ENCODE data around the gene CAPS.
"Not testable (repeated sequence)": the region's sequence is repeated elsewhere in the genome, so short reads cannot be mapped to it uniquely, and the experiment has no call there.

Gene CAPS

DNA sequence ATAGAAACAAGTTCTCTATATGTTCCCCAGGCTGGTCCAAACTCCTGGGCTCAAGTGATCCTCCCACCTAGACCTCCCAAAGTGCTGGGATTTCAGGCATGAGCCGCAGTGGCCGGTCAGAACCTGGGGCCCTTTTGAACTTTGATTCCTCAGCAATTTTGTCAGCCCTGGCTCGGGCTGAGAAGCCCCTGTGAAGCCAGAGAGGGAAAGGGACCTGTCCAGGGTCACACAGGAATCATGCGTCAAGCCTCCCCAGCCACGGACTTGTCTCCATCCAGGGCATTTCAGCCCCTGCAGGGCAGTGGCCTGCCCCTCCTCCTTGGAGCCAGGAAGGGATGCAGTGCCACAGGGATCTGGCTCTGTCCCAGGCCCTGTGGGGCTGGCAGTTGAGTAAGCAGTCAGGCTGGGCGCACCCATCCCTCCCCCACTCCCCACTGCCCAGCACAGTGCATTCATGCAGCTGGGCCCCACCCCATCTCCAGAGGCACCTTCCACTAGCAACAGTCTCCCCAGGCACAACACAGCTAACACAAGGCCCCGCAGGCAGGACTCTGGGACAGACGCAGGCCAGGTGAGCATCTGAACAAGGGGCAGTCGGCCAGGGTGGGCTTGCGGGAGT, at the start of gene CAPS:
CAPS (plus strand) TSS at position 516 of the 619 bp plus-strand sequence. CDS start 153 bp downstream, outside the sequence.
- DNase-seq, result no peak

DNA sequence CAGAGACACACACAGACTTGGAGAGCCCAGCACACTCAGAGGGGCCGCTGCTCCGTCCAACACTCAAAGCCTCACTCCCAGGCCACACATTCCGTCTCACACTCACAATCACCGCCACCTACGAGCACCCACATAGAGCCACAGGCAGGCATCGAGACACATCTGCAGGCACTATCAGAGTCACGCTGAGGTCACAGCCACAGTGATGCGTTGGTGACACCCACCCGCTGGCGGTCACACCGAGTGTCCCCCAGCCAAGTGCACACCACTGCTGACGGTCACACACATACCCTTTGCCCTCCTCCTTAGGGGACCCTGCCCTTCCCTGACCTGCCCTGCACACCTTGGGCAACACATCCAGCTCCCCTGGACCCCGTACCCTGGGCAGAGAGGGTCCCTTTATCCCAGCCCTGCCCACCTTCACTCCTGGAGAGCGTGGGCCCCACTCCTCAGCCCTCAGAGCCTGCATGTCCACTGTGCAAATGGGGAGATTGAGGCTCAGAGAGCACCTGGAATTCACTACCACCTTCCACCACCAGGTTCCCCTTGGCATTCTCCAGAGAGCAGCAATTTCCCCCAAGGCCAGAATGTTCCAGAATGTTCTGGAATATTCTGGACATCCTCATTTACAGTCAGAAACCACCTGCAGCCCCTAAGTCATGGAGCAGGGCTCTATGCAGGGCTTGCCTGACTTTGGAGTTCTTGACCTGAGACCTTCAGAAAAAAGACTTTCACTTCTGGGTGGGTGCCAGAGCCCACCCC, 49.1 kb upstream of the CAPS start:
- no peak for DNase-seq

DNA sequence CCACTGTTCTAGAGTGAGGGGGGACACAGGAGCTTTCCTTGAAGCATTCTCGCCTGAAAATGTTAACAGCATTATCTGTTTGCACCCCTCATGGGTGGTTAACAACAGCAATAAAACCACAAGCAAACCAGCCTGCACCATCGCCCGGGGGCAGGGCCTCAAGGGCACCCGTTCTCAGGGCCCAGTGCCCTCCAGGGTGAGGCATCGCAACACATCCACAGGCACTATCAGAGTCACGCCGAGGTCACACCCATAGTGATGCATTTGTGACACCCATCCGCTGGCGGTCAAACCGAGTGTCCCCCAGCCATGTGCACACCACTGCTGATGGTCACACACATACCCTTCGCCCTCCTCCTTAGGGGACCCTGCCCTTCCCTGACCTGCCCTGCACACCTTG, 48.3 kb upstream of the CAPS start:
- DNase-seq, result no peak

DNA sequence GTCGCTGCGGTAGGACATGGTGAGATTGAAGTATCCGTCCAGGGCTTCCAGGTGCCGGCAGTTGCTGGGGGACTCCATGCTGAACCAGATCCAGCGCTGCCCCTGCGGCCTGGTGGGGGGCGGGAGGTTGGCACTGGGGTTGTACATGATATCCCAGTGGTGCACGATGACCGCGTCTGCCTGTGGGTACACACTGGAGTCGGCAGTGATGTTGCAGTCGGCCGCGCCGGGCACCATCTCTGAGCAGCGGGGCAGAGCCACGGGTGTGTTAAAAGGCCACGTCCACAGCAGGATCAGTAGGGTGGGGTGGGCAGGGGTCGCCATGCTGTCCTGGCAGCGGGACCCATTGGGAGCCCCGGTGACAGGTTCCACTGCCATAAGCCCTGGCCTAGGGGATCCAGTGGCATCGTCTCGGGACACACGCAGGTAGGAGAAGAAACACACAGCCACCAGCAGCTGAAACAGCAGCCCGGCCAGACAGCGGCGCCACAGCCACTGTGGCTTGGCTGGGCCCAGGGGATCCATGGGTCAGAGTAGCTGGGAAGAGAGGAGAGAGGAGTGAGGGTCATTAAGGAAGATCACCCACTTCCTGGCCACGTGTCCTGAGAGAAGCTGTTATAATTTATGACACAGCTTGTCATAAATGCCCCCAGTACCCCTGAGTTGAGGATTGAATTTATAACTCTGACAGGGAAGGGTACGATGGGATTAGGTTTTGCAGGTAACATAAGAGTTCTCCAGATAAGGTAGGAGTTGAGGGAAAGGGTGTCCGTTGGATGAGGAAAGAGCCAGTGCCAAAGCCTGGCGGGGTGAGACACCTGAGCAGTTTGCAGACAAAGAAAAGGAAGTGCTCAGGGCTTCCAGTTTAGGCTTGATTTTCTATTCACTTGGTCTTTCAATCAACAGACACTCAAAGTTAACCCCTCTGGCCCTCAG, 46.6 kb upstream of the CAPS start:
- no peak for DNase-seq

DNA sequence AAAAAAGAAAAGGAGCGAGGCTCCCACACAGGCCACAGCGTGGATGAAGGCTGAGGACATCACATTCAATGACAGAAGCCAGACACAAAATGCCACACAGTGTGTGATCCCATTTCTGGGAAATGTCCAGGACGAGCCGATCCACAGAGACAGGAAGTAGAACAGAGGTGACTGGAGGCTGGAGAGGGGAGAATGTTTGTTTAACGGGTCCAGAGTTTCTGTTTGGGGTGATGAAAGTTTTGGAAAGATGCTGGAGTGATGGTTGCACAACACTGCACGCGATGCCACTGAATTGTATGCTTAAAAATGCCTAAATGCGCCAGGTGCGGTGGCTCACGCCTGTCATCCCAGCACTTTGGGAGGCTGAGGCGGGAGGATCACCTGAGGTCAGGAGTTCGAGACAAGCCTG, 43.1 kb upstream of the CAPS start:
- DNase-seq, result no peak

DNA sequence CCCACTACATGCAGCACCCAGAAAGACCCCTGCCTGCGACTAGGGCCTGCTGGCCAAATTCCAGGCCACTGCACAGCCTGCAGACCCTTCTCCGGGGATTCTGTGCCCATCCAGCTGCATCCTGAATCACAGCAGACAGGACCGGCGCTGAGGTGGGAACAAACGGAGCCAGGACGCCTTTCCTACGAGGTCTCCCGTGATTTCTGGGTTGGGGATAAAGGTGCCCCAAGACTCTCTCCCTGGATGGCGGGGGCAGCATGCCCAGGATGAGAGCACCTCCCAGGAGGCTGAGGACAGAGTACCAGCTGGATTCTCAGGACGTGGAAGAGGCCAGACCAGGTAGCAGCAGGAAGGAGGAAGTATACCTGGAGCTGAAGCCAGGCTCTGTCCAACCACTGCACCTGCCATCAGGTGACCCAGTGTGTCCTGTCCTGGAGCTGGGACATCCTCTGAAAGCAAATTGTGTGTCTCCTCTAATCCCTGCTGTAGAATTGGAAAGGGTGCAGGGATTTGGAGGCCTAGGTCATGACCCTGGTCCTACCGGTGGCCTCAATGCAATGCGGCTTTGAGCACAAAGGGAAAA, 40.3 kb upstream of the CAPS start:
- DNase-seq, result no peak

DNA sequence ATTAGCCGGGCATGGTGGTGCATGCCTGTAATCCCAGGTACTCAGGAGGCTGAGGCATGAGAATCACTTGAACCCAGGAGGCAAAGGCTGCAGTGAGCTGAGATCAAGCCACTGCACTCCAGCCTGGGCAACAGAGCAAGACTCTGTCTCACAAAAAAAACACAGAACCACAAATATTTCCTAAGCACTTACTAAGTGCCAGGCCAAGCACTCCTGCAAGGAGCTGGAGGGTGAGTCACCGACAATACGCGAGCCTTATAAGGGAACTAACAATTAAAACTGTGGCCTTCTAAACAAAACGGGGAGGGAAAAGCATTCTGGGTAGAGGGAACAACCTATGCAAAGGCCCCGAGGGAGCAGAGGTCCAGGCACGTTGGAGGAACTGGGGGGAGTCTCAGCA, 39.6 kb upstream of the CAPS start:
- DNase-seq, result peak; percentile 80

DNA sequence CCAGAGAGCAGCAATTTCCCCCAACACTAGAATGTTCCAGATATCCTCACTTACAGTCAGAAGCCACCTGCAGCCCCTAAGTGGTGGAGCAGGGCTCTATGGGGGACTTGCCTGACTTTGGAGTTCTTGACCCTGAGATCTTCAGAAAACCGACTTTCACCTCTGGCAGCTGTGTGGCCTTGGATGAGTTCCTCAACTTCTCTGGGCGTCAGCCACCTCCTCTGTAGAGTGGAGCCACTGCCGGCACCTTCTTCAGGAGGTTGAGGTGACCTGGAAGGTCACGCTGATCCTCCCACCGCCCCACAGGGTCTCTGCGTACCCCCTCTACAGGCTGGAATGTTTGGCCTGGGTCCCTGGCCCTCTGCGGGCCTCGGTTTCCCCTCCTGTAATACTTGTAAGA, 36.6 kb upstream of the CAPS start:
- no peak for DNase-seq

DNA sequence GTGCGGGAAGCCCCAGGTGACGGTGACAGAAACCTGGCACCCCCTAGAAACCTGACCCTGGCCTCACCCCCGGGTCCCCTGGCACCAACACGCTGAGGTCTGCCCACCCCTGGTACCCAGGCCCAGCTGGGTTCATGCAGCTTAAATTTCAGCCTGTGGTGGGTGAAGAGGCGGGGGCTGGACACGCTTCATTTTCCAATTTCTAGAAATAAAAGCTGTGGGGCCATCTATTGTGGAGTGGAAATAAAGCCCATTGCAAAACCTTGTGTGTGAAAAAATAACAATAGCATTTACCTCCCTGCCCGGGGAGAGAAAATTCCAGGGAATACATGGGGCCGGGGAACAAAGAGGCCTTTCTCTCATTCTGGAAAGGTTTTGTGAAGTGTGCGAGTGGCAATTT, 36.2 kb upstream of the CAPS start:
- no peak for DNase-seq

DNA sequence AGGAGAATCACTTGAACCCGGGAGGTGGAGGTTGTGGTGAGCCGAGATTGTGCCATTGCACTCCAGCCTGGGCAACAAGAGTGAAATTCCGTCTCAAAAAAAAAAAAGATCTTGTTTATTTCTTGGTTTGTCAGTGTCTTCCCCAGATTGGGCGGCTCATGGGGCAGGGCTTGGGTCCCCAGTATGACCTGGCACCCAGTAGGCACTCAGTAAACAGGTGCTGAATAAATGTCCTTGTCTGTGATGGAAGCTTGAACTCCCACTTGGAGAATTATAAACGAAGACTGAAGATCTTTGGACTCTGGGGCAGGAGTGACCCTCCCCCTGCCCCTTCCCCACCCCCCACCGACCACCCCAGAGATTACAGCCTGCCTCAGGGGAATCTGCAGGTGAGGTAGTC, 33.9 kb upstream of the CAPS start:
- no peak for DNase-seq

DNA sequence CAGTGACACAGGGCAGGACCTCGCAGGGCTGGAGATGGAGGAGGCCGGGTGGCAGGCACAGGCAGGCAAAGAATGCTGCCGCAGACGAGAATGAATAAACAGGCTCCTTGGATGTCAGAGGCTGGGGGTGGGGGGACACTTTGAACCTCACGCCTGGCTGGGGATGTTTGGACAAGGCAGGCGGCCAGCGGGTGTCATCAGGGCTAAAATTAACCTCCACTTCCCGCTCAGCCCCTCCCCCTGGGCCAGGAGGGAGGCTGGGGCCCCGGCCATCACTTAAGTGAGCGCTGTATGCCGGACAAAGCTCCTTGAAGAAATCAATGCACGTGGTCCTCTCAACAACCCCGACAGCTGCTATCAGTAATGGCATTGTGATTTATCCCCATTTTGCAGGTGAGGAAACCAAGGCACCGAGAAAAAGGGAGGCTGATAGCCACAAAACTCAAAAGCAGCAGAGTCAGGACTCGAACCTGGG, 33.4 kb upstream of the CAPS start:
- DNase-seq, result peak; percentile 48

DNA sequence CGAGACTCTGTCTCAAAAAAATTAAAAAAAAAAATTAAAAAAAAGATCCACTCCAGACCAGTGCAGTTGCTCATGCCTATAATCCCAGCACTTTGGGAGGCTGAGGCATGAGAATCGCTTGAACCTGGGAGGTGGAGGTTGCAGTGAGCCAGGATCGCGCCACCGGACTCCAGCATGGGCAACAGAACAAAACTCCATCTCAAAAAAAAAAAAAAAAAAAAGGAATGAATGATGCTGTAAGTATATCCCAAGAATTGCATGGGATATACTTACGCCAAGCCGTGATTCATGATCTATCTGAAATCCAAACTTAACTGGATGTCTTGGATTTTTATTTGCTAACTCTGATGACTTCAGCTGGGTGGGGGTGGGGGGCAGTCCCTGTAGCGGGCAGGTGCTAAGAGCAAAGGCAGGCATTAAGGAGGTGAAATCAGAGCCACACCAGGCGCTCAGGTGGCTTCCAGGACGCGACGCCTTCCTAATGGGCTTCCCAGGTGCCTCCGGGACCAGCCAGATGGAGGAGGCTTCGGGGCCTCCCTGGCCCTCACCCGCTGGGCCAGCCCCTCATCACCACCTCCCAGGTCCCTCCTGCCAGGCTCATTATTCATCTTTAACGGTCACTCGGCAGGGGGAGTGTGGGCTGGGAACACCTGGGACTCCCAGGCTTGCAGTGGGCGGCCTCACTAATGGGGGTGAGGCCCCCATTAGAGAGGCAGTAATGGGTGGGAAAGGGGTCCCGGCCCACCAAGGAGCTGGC, 32.3 kb upstream of the CAPS start:
- no peak for DNase-seq

DNA sequence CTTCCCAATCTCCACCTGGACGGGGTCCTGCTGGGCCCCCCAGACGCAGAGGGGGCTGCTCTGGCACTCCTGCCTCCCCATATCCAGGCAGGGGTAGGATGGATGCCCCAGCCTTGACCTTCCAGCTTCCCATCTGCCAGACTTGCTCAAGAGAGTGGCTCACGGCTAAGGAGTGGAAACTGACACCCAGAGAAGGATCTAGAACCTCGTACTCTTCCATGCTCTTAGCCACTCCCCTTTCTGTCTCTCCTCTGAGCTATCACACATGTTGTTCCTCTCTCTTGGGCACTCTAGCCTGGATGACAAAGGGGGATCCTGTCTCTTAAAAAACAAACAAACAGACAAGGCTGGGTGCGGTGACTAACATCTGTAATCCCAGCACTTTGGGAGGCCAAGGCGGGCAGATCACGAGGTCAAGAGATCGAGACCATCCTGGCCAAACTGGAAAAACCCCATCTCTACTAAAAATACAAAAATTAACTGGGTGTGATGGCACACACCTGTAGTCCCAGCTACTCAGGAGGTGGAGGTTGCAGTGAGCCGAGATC, 31.6 kb upstream of the CAPS start:
- DNase-seq, result peak; percentile 40

DNA sequence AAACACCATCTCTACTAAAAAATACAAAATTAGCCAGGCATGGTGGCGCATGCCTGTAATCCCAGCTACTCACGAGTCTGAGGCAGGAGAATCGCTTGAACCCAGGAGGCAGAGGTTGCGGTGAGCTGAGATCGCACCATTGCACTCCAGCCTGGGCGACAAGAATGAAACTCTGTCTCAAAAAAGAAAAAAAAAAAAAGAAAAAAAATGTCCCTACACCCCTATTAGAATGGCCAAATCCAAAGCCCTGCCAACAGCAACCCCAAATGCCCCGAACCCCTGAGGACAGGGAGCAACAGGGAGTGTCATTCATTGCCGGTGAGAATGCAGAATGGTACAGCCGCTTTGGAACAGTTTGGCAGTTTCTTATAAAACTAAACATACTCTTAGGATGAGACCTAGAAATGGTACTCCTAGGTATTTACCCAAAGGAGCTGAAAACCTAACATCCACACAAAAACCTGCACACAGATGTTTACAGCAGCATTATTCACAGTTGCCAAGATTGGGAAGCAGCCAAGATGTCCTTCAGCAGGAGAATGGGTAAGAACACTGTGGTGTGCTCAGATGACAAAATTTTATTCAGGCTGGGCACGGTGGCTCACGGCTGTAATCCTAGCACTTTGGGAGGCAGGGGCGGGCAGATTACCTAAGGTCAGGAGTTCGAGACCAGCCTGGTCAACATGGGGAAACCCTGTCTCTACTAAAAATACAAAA, 30.7 kb upstream of the CAPS start:
- DNase-seq, result not testable (repeated sequence)

DNA sequence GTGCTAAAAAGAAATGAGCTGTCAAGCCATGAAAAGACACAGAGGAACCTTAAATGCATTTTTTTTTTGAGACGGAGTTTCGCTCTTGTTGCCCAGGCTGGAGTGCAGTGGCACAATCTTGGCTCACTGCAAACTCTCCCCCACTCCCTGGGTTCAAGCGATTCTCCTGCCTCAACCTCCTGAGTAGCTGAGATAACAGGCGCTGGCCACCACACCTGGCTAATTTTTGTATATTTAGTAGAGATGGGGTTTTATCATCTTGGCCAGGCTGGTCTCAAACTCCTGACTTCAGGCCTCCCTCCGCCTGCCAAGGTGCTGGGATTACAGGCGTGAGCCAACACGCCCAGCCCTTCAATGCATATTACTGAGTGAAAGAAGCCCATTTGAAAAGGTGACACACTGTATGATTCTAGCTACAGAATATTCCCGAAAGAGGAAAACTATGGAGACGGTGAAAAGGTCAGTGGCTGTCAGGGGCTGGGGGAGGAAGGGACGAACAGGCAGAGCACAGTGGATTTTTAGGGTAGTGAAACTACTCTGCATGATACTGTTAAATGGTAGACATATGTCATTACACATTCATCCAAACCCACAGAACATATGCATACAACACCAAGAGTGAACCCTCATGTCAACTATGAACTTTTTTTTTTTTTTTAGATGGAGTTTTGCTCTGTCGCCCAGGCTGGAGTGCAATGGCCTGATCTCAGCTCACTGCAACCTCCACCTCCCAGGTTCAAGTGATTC, 29.8 kb upstream of the CAPS start:
- DNase-seq, result not testable (repeated sequence)

DNA sequence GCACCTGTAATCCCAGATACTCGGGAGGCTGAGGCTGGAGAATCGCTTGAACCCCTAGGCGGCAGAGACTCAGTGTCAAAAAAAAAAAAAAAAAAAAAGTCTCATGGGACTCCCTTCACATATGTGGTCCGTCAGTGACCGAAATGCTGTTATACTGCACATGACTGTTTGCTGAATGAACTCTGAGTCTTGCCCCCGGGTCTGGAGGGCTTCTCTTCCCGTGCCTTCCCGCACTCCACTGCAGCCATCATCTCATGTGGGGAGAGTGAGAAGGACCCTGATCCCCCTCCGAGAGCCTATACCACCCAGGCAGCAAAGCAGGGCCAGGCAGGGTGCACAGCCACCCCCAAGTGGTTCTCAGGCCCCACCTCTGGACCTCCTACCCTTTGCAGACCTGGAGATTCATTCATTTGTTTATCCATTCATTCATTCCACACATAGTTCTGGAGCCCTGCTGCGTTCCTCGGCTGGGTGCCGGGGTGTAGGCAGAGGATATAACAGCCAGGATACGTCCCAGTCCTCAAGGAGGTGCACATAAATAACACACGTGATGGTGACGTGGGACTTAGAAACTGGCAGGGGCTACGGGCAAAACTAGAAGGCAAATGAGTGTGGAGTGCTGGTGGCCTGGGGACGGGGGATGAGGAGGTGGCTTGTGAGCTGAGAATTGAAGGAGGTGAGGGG, 24.6 kb upstream of the CAPS start:
- peak; percentile 10 for DNase-seq

DNA sequence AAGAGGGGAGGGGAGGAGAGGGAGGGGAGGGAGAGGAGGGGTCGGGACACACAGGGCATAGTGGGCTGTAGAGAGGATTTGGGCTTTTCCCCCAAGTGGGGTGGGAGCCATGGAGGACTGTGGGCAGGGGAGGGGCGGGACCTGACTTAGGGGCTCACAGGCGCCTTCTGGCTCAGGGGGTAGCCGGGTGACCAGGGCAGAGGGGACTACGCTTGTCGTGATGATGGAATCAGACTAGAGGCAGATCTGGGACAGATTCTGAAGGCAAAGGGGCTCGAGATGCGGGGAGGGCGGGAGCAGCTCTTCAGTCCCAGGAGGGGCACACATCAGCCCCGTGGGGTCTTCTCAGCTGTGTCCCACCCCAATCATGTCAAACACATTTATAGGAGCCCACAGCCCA, 24.0 kb upstream of the CAPS start:
- DNase-seq, result no peak

DNA sequence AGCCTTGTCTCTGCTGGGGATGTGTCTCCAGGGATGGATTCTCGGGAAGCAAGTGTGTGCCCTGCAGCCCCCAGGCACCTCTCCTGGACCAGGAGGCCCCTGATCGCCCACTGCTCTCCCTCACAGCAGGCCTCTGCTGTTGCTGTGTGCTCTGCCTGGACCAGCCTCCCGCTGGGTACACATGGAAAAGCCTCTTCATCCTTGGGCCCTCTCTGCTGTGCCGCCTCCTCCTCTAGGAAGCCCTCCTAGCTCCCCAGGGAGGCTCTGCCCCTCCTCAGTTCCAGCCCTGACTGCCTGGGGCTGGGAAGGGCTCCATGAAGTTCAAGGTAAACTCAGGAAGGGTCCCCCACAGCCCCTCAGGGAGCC, 22.5 kb upstream of the CAPS start:
- DNase-seq, result no peak

DNA sequence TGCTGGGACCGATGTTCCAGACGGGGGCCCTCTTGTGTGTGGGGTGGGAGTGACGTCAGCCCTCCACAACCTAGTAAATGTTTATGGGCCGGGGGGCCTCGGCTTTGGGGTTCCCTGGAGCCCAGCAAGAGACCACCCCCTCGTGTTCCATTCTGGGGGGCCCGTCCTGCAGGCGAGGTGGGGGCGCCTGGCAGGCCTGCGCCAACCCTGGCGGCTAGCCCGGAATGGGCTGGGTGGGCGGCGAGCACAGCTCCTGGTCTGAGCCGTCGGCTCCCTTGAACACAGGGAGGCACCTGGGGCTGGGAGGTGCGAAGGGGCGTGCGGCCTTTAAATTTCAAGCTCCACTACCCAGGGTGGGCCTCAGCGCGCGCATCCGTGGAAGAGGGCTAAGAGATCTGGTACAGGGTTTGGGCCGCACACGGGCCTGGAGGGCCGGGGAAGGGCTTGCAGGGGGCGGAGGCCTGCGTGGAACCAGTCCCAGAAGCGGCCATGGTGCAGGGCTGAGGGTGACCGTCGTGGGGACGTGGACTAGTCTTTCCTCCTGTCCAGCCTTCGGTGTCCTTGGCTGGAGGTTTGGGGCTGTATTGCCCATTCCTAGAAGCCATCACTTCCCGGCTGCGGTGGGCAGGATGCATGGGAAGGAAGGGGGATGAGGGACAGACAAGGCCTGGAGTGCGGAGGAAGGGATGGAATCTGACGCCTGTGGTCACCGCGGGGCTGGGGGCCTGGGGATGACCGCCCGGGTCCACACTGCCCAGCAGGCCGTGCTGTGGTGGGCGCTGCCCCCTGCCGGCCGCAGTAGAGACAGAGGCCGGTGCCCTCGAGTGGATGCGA, 21.9 kb upstream of the CAPS start:
- no peak for DNase-seq

Data from HCEC 1CT (cell line).